Parathyroid adenoma (tissue), 2 donors: ENCODE results near the gene CCR5.

ENCODE experiments used
- H2AFZ ChIP-seq: fragments of 300-600 bp; sonication (generic); one replicate; pipeline ENCODE4 v1.7.0; 2017; ENCODE audit warnings: antibody characterized with exemption, mild to moderate bottlenecking
- H3K27ac ChIP-seq: fragments of 300-600 bp; sonication (generic); one replicate; pipeline ENCODE4 v1.7.0; 2017
- H3K27me3 ChIP-seq: fragments of 300-600 bp; sonication (generic); one replicate; pipeline ENCODE4 v1.7.0; 2017; ENCODE audit warnings: low read length; ENCODE audit not compliant: control insufficient read depth, insufficient read depth
- H3K36me3 ChIP-seq: fragments of 300-600 bp; sonication (generic); one replicate; pipeline ENCODE4 v1.7.0; 2017; ENCODE audit warnings: low read length; ENCODE audit not compliant: control insufficient read depth, insufficient read depth
- H3K4me1 ChIP-seq: fragments of 300-600 bp; sonication (generic); one replicate; pipeline ENCODE4 v1.7.0; 2017; ENCODE audit warnings: control low read depth
- H3K4me2 ChIP-seq: fragments of 300-600 bp; sonication (generic); one replicate; pipeline ENCODE4 v1.7.0; 2017; ENCODE audit warnings: low read length
- H3K4me3 ChIP-seq: fragments of 300-600 bp; sonication (generic); one replicate; pipeline ENCODE4 v1.7.0; 2017; ENCODE audit warnings: low read depth, low read length
- H3K79me2 ChIP-seq: fragments of 300-600 bp; sonication (generic); one replicate; pipeline ENCODE4 v1.7.0; 2017; ENCODE audit warnings: control low read depth
- H3K9ac ChIP-seq: fragments of 300-600 bp; sonication (generic); one replicate; pipeline ENCODE4 v1.7.0; 2017; ENCODE audit warnings: mild to moderate bottlenecking
- H3K9me3 ChIP-seq: fragments of 300-600 bp; sonication (generic); one replicate; pipeline ENCODE4 v1.7.0; 2017; ENCODE audit warnings: low read length; ENCODE audit not compliant: control insufficient read depth
- CTCF ChIP-seq: fragments of 300-600 bp; sonication (generic); IDR thresholded peaks from one replicate; pipeline ENCODE4 v1.7.0; 2017; ENCODE audit warnings: antibody characterized with exemption, mild to moderate bottlenecking
- donor health status: primary hyperparathyroidism.

The CCR5 gene

GRCh38 chr3:46353647-46354410 is 16.9 kb upstream of the CCR5 start, which contains the start of gene CCR2:
TSS of gene CCR2 (plus strand) at chr3:46354111. CDS start at chr3:46357528, 3,417 bp downstream.
- Histone ChIP-seq H3K4me2 (no peak within 1 kb of the TSS), H2AFZ (no peak within 1 kb of the TSS), H3K27me3 (no peaks in the 10 kb centered on the region), H3K9me3 (no peaks in the 10 kb centered on the region), H3K4me1 (no peaks in the 10 kb centered on the region), H3K36me3 (no peaks in the 10 kb centered on the region), H3K9ac (no peak within 1 kb of the TSS), H3K4me3 (no peak within 1 kb of the TSS), H3K27ac (no peak within 1 kb of the TSS), H3K79me2 (no peaks in the 10 kb centered on the region)
- no peak for TF ChIP-seq CTCF

- Histone ChIP-seq H3K27ac (no peak overlapping the region), H3K9ac (no peak overlapping the region), H2AFZ (no peak overlapping the region), H3K4me1 (no peaks in the 10 kb centered on the region), H3K36me3 (no peaks in the 10 kb centered on the region), H3K27me3 (no peaks in the 10 kb centered on the region), H3K4me2 (no peak overlapping the region), H3K79me2 (no peaks in the 10 kb centered on the region), H3K9me3 (no peaks in the 10 kb centered on the region), H3K4me3 (no peak overlapping the region)
- no peak for TF ChIP-seq CTCF
Measured at GRCh38 chr3:46354478-46354877, 16.3 kb upstream of the CCR5 start.

DNA sequence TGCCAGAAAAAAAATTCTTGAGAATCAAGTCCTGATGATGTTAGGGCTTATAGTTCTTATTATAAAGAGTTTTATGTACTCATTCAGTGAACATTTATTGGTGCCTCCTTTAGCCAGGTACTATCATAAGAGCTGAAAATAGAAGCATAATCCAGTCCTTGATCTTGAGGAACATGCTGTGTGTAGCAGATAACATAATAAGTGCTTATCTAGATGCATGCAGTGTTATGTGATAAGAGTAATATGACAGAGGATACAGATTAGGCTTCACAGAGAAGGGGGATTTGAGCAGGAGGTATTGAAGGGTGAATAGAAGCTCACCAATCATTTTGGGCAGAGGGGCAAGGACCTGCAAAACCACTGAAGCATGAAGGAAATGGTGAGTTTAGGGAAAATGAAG is 15.8 kb upstream of the CCR5 start:
- H3K4me3 ChIP-seq: no peak overlapping the region
- H3K4me1 ChIP-seq: no peaks in the 10 kb centered on the region

GRCh38 chr3:46356276-46356675 is 14.5 kb upstream of the CCR5 start:
- no peaks in the 10 kb centered on the region for H3K79me2 ChIP-seq
- no peaks in the 10 kb centered on the region for H3K27me3 ChIP-seq
- no peak overlapping the region for H3K4me3 ChIP-seq
- no peaks in the 10 kb centered on the region for H3K36me3 ChIP-seq
- H3K9ac ChIP-seq: no peak overlapping the region
- H3K27ac ChIP-seq: no peak overlapping the region
- TF ChIP-seq CTCF: no peak
- no peak overlapping the region for H2AFZ ChIP-seq
- no peak overlapping the region for H3K4me2 ChIP-seq
- H3K4me1 ChIP-seq: no peaks in the 10 kb centered on the region
- H3K9me3 ChIP-seq: no peaks in the 10 kb centered on the region

More for the DNA sequence above, 15.8 kb upstream of the CCR5 start:
- H3K79me2 ChIP-seq: no peaks in the 10 kb centered on the region
- H3K9me3 ChIP-seq: no peaks in the 10 kb centered on the region
- no peak overlapping the region for H3K4me2 ChIP-seq
- H3K27ac ChIP-seq: no peak overlapping the region
- H3K36me3 ChIP-seq: no peaks in the 10 kb centered on the region
- H2AFZ ChIP-seq: no peak overlapping the region
- H3K27me3 ChIP-seq: no peaks in the 10 kb centered on the region
- H3K9ac ChIP-seq: no peak overlapping the region
- TF ChIP-seq CTCF: no peak

DNA sequence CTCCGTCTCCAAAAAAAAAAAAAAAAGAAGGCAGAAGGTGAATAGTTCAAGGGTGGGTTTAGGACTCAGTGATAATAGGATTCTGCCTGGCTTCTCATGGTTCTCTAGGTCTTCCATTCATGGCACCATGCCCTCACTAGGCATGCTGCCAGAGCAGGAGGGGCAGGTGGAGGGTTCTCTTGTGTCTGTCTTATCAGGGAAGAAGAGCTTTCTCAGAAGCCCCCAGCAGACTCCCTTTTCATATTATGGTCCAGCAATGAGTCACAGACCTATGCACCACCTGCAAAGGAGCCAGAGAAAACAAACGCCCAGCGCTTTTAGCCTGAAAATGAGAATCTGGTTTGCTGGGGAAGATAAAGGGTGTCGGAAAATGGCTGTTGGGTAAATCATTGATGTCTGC is 13.8 kb upstream of the CCR5 start:
- Histone ChIP-seq H3K9me3 (no peaks in the 10 kb centered on the region), H3K27ac (no peak overlapping the region), H3K79me2 (no peaks in the 10 kb centered on the region), H3K4me1 (no peaks in the 10 kb centered on the region), H3K27me3 (no peaks in the 10 kb centered on the region), H3K4me3 (no peak overlapping the region), H3K9ac (no peak overlapping the region), H3K4me2 (no peak overlapping the region), H2AFZ (no peak overlapping the region), H3K36me3 (no peaks in the 10 kb centered on the region)
- TF ChIP-seq CTCF: no peak
